Panc1 (cell line): ENCODE measurements around the gene RNGTT.

Experiments
- POLR2AphosphoS5 ChIP-seq: IDR thresholded peaks from 2 replicates; pipeline ENCODE4 v1.6.1; 2012; ENCODE audit warnings: mild to moderate bottlenecking, low read depth, low read length, moderate library complexity
- REST ChIP-seq, 2 experiments: IDR thresholded peaks; 2 replicates each; pipeline ENCODE4 v1.6.1; 2011 to 2012; ENCODE audit warnings: low read depth in 2 of 2, control low read depth in 1 of 2, low read length in 1 of 2, mild to moderate bottlenecking in 1 of 2, moderate library complexity in 1 of 2; ENCODE audit not compliant: insufficient read depth in 1 of 2
- SIN3A ChIP-seq: IDR thresholded peaks from 2 replicates; pipeline ENCODE4 v1.6.1; 2012; ENCODE audit warnings: low read depth, mild to moderate bottlenecking, low read length, moderate library complexity, borderline replicate concordance; ENCODE audit not compliant: insufficient read depth
- TF ChIP-seq, protein P1 (sequence below): fragments of 450-650 bp; IDR thresholded peaks from 2 replicates; pipeline ENCODE4 v1.5.1; 2017; ENCODE audit warnings: mild to moderate bottlenecking

- TF ChIP-seq, protein P1, sequence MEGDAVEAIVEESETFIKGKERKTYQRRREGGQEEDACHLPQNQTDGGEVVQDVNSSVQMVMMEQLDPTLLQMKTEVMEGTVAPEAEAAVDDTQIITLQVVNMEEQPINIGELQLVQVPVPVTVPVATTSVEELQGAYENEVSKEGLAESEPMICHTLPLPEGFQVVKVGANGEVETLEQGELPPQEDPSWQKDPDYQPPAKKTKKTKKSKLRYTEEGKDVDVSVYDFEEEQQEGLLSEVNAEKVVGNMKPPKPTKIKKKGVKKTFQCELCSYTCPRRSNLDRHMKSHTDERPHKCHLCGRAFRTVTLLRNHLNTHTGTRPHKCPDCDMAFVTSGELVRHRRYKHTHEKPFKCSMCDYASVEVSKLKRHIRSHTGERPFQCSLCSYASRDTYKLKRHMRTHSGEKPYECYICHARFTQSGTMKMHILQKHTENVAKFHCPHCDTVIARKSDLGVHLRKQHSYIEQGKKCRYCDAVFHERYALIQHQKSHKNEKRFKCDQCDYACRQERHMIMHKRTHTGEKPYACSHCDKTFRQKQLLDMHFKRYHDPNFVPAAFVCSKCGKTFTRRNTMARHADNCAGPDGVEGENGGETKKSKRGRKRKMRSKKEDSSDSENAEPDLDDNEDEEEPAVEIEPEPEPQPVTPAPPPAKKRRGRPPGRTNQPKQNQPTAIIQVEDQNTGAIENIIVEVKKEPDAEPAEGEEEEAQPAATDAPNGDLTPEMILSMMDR: no peak
- TF ChIP-seq POLR2AphosphoS5: no peak
- TF ChIP-seq SIN3A: no peak
- TF ChIP-seq REST (IDR thresholded peaks at IDR 0.05; ENCODE audit: insufficient read depth in 1 of 2, low read depth in 2 of 2, low read length in 1 of 2): no peak
Observed at GRCh38 chr6:88881451-88881850, 82.0 kb downstream of the RNGTT start.
